ENCODE results near the gene SPG7. TPM values are rescaled to one million over a fixed set of nuclear protein-coding genes. Genes with fewer than 3 reads are reported as not detected.
A peak's percentile ranks its signal among the peaks of the same experiment; 100 is the strongest.

Gene SPG7
- total and polyA plus RNA-seq, 2 donors (not counting 1 experiment from before 2014, with no cell fraction given): 35.1 to 107 TPM

GRCh38 chr16:89490439-89491237 is 17.6 kb upstream of the SPG7 start, which contains the start of gene ANKRD11:
Gene ANKRD11 (minus strand): TSS chr16:89490561. CDS start chr16:89317019, 173,542 bp downstream.
- H2AFZ ChIP-seq (ENCODE audit: low read length): no peak within 1 kb of the TSS
- peaks cover 2% of the 10 kb centered on the region for H3K36me3 ChIP-seq (ENCODE audit: control insufficient read depth, insufficient read depth, low read length)
- peak within 1 kb of the TSS; percentile 74 to 83 (median 80) for H3K4me3 ChIP-seq (replicated peaks in 1 of 4; ENCODE audit: control extremely low read depth in 1 of 4, insufficient read depth in 1 of 4, low read depth in 3 of 4, low read length in 4 of 4)
- H3K4me2 ChIP-seq (ENCODE audit: extremely low read depth, insufficient read depth, low read length): peak within 1 kb of the TSS; percentile 82
- H3K27ac ChIP-seq (ENCODE audit: insufficient read depth, low read length): peak within 1 kb of the TSS; percentile 94
- no peaks in the 10 kb centered on the region for H3K27me3 ChIP-seq (ENCODE audit: control insufficient read depth, insufficient read depth, low read length)
- DNase-seq (ENCODE audit: low read depth in 2 of 2): peak; percentile 100
- peaks cover 47% of the 10 kb centered on the region for H3K79me2 ChIP-seq (ENCODE audit: control insufficient read depth, insufficient read depth, low read length)
- H4K20me1 ChIP-seq (ENCODE audit: control insufficient read depth, extremely low read depth, insufficient read depth, low read length): peaks cover 6% of the 10 kb centered on the region
- peak within 1 kb of the TSS; percentile 97 for H3K9ac ChIP-seq (ENCODE audit: insufficient read depth, low read length)
- no peak for TF ChIP-seq CTCF (conservative IDR thresholded peaks at IDR 0.05 in 1 of 2, IDR thresholded peaks at IDR 0.05 in 1 of 2; ENCODE audit: low read depth in 1 of 2, low read length in 2 of 2)
- TF ChIP-seq EZH2 (IDR thresholded peaks at IDR 0.05; ENCODE audit: low read length, missing control alignments): no peak
- H3K4me1 ChIP-seq (ENCODE audit: control insufficient read depth, extremely low read depth, insufficient read depth, low read length): peaks cover 9% of the 10 kb centered on the region
- no peaks in the 10 kb centered on the region for H3K9me3 ChIP-seq (ENCODE audit: control insufficient read depth, insufficient read depth, low read depth, low read length)

- peak in 1 of 2 donors; percentile 23 for DNase-seq (ENCODE audit: low read depth in 2 of 2)
- Histone ChIP-seq H3K27me3 (ENCODE audit: control insufficient read depth, insufficient read depth, low read length) (no peaks in the 10 kb centered on the region), H3K4me3 (replicated peaks in 1 of 4; ENCODE audit: control extremely low read depth in 1 of 4, insufficient read depth in 1 of 4, low read depth in 3 of 4, low read length in 4 of 4) (peak overlapping the region; percentile 74 to 83 (median 80)), H3K9ac (ENCODE audit: insufficient read depth, low read length) (peak overlapping the region; percentile 97), H3K4me1 (ENCODE audit: control insufficient read depth, extremely low read depth, insufficient read depth, low read length) (peaks cover 12% of the 10 kb centered on the region), H3K27ac (ENCODE audit: insufficient read depth, low read length) (peak overlapping the region; percentile 94), H3K79me2 (ENCODE audit: control insufficient read depth, insufficient read depth, low read length) (peaks cover 40% of the 10 kb centered on the region), H2AFZ (ENCODE audit: low read length) (no peak overlapping the region), H3K9me3 (ENCODE audit: control insufficient read depth, insufficient read depth, low read depth, low read length) (no peaks in the 10 kb centered on the region), H4K20me1 (ENCODE audit: control insufficient read depth, extremely low read depth, insufficient read depth, low read length) (peaks cover 3% of the 10 kb centered on the region), H3K4me2 (ENCODE audit: extremely low read depth, insufficient read depth, low read length) (peak overlapping the region; percentile 82), H3K36me3 (ENCODE audit: control insufficient read depth, insufficient read depth, low read length) (peaks cover 2% of the 10 kb centered on the region)
- TF ChIP-seq CTCF (conservative IDR thresholded peaks at IDR 0.05 in 1 of 2, IDR thresholded peaks at IDR 0.05 in 1 of 2; ENCODE audit: low read depth in 1 of 2, low read length in 2 of 2): no peak
- TF ChIP-seq EZH2 (IDR thresholded peaks at IDR 0.05; ENCODE audit: low read length, missing control alignments): no peak
Observed at GRCh38 chr16:89491238-89491869, 16.8 kb upstream of the SPG7 start.

- Histone ChIP-seq H2AFZ (ENCODE audit: low read length) (no peak overlapping the region), H3K79me2 (ENCODE audit: control insufficient read depth, insufficient read depth, low read length) (peaks cover 32% of the 10 kb centered on the region), H3K9ac (ENCODE audit: insufficient read depth, low read length) (no peak overlapping the region), H3K36me3 (ENCODE audit: control insufficient read depth, insufficient read depth, low read length) (peaks cover 2% of the 10 kb centered on the region), H3K9me3 (ENCODE audit: control insufficient read depth, insufficient read depth, low read depth, low read length) (no peaks in the 10 kb centered on the region), H3K27me3 (ENCODE audit: control insufficient read depth, insufficient read depth, low read length) (no peaks in the 10 kb centered on the region), H4K20me1 (ENCODE audit: control insufficient read depth, extremely low read depth, insufficient read depth, low read length) (peaks cover 3% of the 10 kb centered on the region), H3K27ac (ENCODE audit: insufficient read depth, low read length) (peak overlapping the region; percentile 94), H3K4me3 (replicated peaks in 1 of 4; ENCODE audit: control extremely low read depth in 1 of 4, insufficient read depth in 1 of 4, low read depth in 3 of 4, low read length in 4 of 4) (peak overlapping the region; percentile 74 to 83 (median 80)), H3K4me2 (ENCODE audit: extremely low read depth, insufficient read depth, low read length) (peak overlapping the region; percentile 82), H3K4me1 (ENCODE audit: control insufficient read depth, extremely low read depth, insufficient read depth, low read length) (peaks cover 12% of the 10 kb centered on the region)
- TF ChIP-seq CTCF (conservative IDR thresholded peaks at IDR 0.05 in 1 of 2, IDR thresholded peaks at IDR 0.05 in 1 of 2; ENCODE audit: low read depth in 1 of 2, low read length in 2 of 2) (no peak), EZH2 (IDR thresholded peaks at IDR 0.05; ENCODE audit: low read length, missing control alignments) (no peak)
- no peak for DNase-seq (ENCODE audit: low read depth in 2 of 2)
Observed at GRCh38 chr16:89491974-89492687, 16.1 kb upstream of the SPG7 start.
